Measurements from ENCODE around the gene CRYGA. TPM values are rescaled to one million over a fixed set of nuclear protein-coding genes. Genes with fewer than 3 reads are reported as not detected.
"Not testable (repeated sequence)": the region's sequence is repeated elsewhere in the genome, so short reads cannot be mapped to it uniquely, and the experiment has no call there.

CRYGA gene
- total RNA-seq, 1 donor from 2014 or later, result not detected

- no peak for TF ChIP-seq CTCF (IDR thresholded peaks at IDR 0.05)
- intact Hi-C loops (cut with DNase I), result no loop called here
- no peak for DNase-seq (ENCODE audit: low spot score in 2 of 2)
- no peak overlapping the region for H3K4me3 ChIP-seq
- no peaks in the 10 kb centered on the region for H3K4me1 ChIP-seq
- no peaks in the 10 kb centered on the region for H3K27me3 ChIP-seq
- no peak overlapping the region for H3K27ac ChIP-seq
- no peaks in the 10 kb centered on the region for H3K9me3 ChIP-seq
- no peaks in the 10 kb centered on the region for H3K36me3 ChIP-seq
Measured at GRCh38 chr2:208112969-208113368, 50.4 kb downstream of the CRYGA start.

- H3K9me3 ChIP-seq; H3K27ac ChIP-seq; H3K4me3 ChIP-seq; intact Hi-C loops (cut with DNase I); DNase-seq (ENCODE audit: low spot score in 2 of 2); H3K27me3 ChIP-seq; H3K36me3 ChIP-seq; H3K4me1 ChIP-seq: not testable (repeated sequence)
Measured at GRCh38 chr2:208112273-208112745, 51.1 kb downstream of the CRYGA start.

Other genes with a start within 250 kb of the CRYGA start
- gene PLEKHM3, start 138.1 kb downstream of the CRYGA start, total RNA-seq, result 18.3 TPM
- gene CRYGD, start 39.1 kb downstream of the CRYGA start, total RNA-seq, result not detected
- gene CRYGC, start 33.8 kb downstream of the CRYGA start, total RNA-seq, result not detected
- not detected for gene CRYGB, start 17.4 kb downstream of the CRYGA start, total RNA-seq
- gene C2orf80, start 26.4 kb upstream of the CRYGA start, total RNA-seq, result not detected
- 25.9 TPM for gene IDH1, start 91.5 kb upstream of the CRYGA start, total RNA-seq
- gene PIKFYVE, start 102.7 kb upstream of the CRYGA start, total RNA-seq, result 12.0 TPM
- gene PTH2R, start 243.2 kb upstream of the CRYGA start, total RNA-seq, result not detected

Data from ascending aorta (tissue), 2 donors.